T-helper 17 cell (primary cell): ENCODE data around the gene HPS3. TPM values are rescaled to one million over a fixed set of nuclear protein-coding genes. Genes with fewer than 3 reads are reported as not detected.

Source experiments
- ATAC-seq: fragments of 150-1000 bp; cut with Tn5 transposase; 2 replicates; pipeline ENCODE4 v1.10.0; 2021; ENCODE audit warnings: mild to moderate bottlenecking, moderate library complexity
- DNase-seq, 3 donors: peaks; one replicate each; pipeline versions ENCODE4 v3.0.0 to v3.0.0-alpha.2; 2020 to 2021
- H3K9me3 ChIP-seq: one replicate; pipeline ENCODE4 v1.7.0; 2013; ENCODE audit warnings: low read length, mild to moderate bottlenecking; ENCODE audit not compliant: control insufficient read depth, poor library complexity, severe bottlenecking
- H3K27ac Mint-ChIP-seq: one replicate; pipeline ENCODE4 v1.8.0; 2022; ENCODE audit warnings: mild to moderate bottlenecking, moderate library complexity, mixed read lengths
- H3K27me3 Mint-ChIP-seq: one replicate; pipeline ENCODE4 v1.8.0; 2022; ENCODE audit warnings: mixed read lengths
- H3K36me3 Mint-ChIP-seq: one replicate; pipeline ENCODE4 v1.8.0; 2022; ENCODE audit warnings: low read depth, mixed read lengths
- H3K4me1 Mint-ChIP-seq: one replicate; pipeline ENCODE4 v1.8.0; 2022; ENCODE audit warnings: mild to moderate bottlenecking, mixed read lengths
- H3K4me3 Mint-ChIP-seq: one replicate; pipeline ENCODE4 v1.8.0; 2022; ENCODE audit warnings: mild to moderate bottlenecking, moderate library complexity, mixed read lengths
- total RNA-seq, 4 donors: library from RNA in 2 of 4; stranded (reverse) in 2 of 4; gene quantifications; one replicate each; pipeline ENCODE4 v1.2.3 and lab custom pipeline; 2022 to 2026

Gene HPS3, protein sequence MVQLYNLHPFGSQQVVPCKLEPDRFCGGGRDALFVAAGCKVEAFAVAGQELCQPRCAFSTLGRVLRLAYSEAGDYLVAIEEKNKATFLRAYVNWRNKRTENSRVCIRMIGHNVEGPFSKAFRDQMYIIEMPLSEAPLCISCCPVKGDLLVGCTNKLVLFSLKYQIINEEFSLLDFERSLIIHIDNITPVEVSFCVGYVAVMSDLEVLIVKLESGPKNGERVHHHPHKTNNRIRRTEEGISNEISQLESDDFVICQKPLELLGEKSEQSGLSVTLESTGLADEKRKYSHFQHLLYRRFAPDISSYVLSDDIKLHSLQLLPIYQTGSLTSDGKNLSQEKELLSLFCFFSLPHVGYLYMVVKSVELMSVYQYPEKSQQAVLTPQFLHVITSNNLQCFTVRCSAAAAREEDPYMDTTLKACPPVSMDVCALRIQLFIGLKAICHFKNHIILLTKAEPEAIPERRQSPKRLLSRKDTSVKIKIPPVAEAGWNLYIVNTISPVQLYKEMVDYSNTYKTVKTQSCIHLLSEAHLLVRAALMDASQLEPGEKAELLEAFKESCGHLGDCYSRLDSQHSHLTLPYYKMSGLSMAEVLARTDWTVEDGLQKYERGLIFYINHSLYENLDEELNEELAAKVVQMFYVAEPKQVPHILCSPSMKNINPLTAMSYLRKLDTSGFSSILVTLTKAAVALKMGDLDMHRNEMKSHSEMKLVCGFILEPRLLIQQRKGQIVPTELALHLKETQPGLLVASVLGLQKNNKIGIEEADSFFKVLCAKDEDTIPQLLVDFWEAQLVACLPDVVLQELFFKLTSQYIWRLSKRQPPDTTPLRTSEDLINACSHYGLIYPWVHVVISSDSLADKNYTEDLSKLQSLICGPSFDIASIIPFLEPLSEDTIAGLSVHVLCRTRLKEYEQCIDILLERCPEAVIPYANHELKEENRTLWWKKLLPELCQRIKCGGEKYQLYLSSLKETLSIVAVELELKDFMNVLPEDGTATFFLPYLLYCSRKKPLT
- total RNA-seq, result 10 to 100 TPM; 12.7 to 12.9 TPM
- total RNA-seq (lab: John Stamatoyannopoulos, UW), result 39.0 to 51.9 reads per million in 2 donors

DNA sequence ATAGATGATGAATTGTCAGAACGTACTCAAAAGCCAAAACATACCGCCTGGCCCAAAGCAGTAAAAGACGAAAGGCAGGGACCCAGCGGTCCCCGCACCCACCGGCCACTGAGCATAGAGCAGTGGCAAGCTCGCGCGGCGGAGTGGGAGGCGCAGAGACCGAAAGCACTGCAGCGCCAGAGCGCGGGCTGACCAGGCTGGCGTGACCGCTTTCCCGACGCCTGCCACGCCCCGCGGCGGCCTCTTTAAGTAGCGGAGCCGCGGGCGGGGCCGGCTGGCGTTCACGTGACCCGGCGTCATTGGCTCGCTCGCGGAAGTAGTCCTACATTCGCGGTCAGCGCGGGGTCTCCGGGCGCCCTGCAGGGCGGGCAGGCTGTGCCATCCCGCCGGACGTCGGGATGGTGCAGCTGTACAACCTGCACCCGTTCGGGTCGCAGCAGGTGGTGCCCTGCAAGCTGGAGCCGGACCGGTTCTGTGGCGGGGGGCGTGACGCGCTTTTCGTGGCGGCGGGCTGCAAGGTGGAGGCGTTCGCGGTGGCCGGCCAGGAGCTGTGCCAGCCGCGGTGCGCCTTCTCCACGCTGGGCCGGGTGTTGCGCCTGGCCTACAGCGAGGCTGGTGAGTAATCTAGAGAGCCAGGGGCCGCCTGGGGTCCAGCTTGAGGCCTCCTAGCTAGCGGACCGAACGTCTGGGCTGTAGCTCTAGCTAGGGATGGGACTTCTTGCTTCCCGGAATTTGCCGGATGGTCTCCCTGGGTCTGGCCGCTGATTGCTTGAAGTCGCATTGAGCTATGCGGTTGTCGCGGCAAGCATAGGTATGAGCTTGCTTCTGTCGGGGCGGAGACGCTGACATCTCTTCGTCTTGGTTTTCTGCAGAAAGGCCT lies at the start of gene HPS3:
HPS3 (plus strand) TSS at position 313 of the 880 bp plus-strand sequence; CDS start at position 399, 86 bp downstream.
- peak within 1 kb of the TSS; percentile 91 for H3K27ac Mint-ChIP-seq
- peaks cover 11% of the 10 kb centered on the region for H3K36me3 Mint-ChIP-seq
- no peaks in the 10 kb centered on the region for H3K9me3 ChIP-seq
- peak within 1 kb of the TSS; percentile 98 for H3K4me3 Mint-ChIP-seq
- peak; percentile 94 for ATAC-seq
- peaks cover 22% of the 10 kb centered on the region for H3K27me3 Mint-ChIP-seq
- peak; percentile 55 to 81 (median 75) for DNase-seq
- peaks cover 39% of the 10 kb centered on the region for H3K4me1 Mint-ChIP-seq

DNA sequence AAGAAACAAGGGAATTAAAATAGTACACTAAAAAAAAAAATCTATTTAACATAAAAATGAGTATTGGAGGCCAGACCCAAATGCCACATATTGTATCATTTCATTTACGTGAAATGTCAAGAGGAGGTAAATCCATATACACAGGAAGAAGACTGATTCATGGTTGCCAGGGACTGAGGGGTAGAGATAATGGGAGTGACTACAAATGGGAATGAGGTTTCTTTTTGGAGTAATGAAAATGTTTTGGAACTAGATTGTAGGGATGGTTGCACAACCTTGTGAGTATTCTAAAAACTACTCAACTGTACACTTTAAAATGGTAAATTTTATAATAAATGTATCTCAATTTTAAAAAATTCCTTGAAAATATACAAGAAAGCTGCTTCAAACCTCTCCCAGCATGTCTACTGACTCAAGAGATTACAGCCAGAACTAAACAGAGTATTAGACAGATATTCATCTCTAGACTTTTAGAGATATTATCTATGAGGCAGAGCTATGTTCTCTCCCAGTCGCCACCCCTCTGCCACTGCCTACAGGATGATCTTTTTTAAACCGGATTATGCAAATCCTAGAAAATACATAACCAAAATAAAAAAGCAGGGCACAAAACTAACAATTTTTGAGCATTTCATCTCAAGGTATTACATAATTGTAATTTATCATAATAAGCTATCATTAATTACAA lies 49.3 kb upstream of the HPS3 start:
- H3K4me3 Mint-ChIP-seq, result no peak overlapping the region
- no peaks in the 10 kb centered on the region for H3K9me3 ChIP-seq
- DNase-seq, result no peak
- no peak overlapping the region for H3K27ac Mint-ChIP-seq
- H3K4me1 Mint-ChIP-seq, result peaks cover 8% of the 10 kb centered on the region
- no peaks in the 10 kb centered on the region for H3K36me3 Mint-ChIP-seq
- no peaks in the 10 kb centered on the region for H3K27me3 Mint-ChIP-seq
- ATAC-seq, result no peak

DNA sequence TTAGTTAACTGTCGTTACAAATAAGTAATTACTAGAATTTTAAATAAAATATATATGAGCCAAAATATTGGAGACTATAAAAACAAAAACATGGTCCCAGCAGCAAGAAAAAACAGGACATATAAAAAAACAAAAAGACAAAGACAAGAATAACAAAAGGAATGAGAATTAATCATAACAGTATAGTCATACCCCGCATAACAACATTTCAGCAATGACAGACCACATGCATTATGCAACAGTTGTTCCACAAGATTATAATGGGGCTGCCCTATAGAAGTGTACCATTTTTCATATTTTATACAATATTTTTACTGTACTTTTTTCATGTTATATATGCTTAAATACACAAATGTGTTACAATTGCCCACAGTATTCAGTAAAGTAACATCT lies 48.7 kb upstream of the HPS3 start:
- DNase-seq, result no peak
- no peak for ATAC-seq
- Mint-ChIP-seq H3K27me3 (no peaks in the 10 kb centered on the region), H3K4me1 (peaks cover 11% of the 10 kb centered on the region), H3K27ac (no peak overlapping the region), H3K36me3 (no peaks in the 10 kb centered on the region), H3K4me3 (no peak overlapping the region)
- H3K9me3 ChIP-seq, result no peaks in the 10 kb centered on the region

DNA sequence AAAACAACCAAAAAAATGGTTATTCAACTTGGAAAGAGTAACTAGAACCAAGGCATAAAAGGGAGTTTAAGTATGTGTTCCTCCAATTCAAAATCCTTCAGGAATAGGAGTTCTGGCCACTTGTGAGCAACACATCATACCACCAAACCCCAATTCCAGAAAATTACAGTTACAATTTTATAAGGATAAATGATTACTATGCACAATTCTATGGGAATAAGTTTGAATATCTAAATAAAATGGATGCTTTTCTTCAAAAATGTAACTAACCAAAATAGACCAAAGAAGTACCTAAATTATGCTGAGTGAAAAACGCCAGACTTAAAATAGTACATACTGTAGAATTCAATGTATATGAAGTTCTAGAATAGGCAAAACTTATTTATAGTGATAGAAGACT lies 47.7 kb upstream of the HPS3 start:
- DNase-seq (no peak), ATAC-seq (no peak)
- no peaks in the 10 kb centered on the region for H3K36me3 Mint-ChIP-seq
- H3K4me3 Mint-ChIP-seq, result no peak overlapping the region
- no peaks in the 10 kb centered on the region for H3K9me3 ChIP-seq
- H3K27me3 Mint-ChIP-seq, result no peaks in the 10 kb centered on the region
- no peak overlapping the region for H3K27ac Mint-ChIP-seq
- H3K4me1 Mint-ChIP-seq, result peaks cover 13% of the 10 kb centered on the region

DNA sequence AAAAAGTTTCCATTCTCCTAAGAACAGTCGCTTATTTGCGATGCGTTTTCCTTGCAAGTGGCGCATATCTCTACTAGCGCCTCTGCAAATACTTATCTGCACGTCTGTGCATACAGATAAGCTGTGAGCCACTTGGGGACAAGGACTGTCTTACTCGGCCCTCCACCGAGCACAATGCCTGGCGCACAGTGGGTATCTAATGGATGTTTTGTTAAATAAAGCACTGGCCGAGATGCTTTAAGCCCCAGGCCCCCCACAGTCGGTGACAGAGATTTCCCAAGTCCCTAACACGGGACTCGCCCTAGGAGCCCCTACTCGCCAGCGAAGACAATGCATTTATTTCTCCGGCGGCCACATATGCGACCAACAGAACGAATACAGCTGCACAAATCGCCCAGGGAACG lies 43.6 kb upstream of the HPS3 start:
- H3K9me3 ChIP-seq, result no peaks in the 10 kb centered on the region
- DNase-seq, result peak in 1 of 3 donors; percentile 15
- no peaks in the 10 kb centered on the region for H3K36me3 Mint-ChIP-seq
- H3K4me3 Mint-ChIP-seq, result peak overlapping the region; percentile 96
- no peaks in the 10 kb centered on the region for H3K27me3 Mint-ChIP-seq
- ATAC-seq, result peak; percentile 57
- peak overlapping the region; percentile 24 for H3K27ac Mint-ChIP-seq
- peaks cover 11% of the 10 kb centered on the region for H3K4me1 Mint-ChIP-seq

DNA sequence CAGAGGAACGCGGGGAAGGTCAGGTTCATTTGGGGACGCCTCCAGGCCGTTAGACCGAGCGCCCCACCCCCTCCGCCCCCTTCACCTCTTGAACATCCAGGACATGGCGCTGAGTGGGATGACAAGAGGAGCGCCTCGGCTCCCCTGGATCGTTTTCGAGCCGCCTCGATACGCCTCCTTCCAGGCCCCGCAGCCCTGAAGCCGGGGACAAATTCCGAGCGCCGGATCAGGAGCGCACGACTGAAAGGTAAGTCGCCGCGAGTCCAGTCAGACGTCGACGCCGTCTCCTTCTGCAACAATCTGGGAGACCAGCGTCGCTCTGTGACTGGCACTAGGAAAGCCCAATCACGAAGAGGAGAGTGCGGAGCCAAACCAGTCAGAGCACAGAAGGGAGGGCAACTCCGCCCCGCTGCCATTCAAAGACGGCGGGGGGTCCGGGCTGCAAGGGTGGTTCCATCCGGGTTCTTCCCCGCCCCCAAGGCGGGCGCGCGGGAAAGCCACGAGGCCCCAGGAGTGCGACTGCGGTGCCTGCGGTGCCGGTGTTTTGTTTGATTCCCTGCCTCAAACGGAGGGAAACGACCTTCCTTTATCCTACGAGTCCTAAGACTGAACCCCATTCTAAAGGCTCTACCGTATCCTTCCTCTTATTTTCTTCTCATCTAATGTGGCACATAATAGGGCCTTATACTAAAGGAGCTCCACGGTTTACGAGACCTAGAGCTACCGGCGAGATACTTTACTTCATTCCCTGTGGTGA lies 43.0 kb upstream of the HPS3 start, which contains the start of gene HLTF:
HLTF (minus strand) TSS at position 302 of the 757 bp plus-strand sequence; CDS start at position 105, 197 bp downstream.
- Mint-ChIP-seq H3K27ac (peak within 1 kb of the TSS; percentile 24), H3K27me3 (no peaks in the 10 kb centered on the region), H3K4me1 (peaks cover 11% of the 10 kb centered on the region), H3K4me3 (peak within 1 kb of the TSS; percentile 96), H3K36me3 (no peaks in the 10 kb centered on the region)
- no peaks in the 10 kb centered on the region for H3K9me3 ChIP-seq
- DNase-seq (peak; percentile 76 to 84 (median 82)), ATAC-seq (peak; percentile 98)

DNA sequence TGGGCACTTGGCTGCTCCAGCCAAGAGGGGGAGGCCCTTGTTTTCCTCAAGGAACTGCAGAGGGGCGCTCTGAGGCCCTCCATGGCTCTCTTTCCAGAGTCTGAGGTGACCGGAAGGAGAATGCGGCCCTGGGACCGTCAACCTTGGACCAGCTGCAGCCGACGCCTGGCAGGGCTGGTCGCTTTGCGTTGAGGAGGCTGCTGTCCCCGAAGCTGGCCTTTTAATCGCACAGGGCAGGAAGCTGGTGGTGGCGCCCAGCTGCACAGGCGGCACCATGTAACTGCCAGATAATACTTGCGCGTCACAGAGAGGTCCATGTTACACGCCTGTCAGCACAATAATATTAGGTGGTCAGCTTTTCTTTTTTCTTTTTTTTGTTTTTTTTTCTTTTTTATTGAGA lies 42.2 kb upstream of the HPS3 start:
- no peaks in the 10 kb centered on the region for H3K9me3 ChIP-seq
- H3K27ac Mint-ChIP-seq, result peak overlapping the region; percentile 24
- H3K4me3 Mint-ChIP-seq, result peak overlapping the region; percentile 96

DNA sequence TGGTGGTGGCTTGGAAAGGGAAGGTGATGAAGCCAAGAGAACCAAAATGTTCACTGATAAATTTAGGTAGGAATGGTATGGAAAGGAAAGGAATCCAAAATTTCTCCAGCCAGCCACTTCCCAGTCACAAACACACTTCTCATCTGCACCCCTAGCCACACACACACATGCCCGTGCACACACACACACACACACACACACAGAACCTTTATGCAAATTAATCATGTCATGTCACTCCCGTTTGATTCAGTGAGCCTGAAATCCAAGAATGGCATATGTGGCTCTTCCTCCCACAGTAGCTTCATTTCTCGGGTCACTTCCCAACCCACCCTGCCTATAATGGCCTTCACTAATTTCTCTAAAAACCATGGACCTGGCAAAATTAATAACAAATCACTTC lies 40.0 kb upstream of the HPS3 start:
- DNase-seq (no peak), ATAC-seq (no peak)
- H3K9me3 ChIP-seq, result no peaks in the 10 kb centered on the region
- peaks cover 11% of the 10 kb centered on the region for H3K4me1 Mint-ChIP-seq
- peak overlapping the region; percentile 49 for H3K4me3 Mint-ChIP-seq
- H3K27ac Mint-ChIP-seq, result peak overlapping the region; percentile 84
- no peaks in the 10 kb centered on the region for H3K36me3 Mint-ChIP-seq
- no peaks in the 10 kb centered on the region for H3K27me3 Mint-ChIP-seq

More for the DNA sequence above, 42.2 kb upstream of the HPS3 start:
- H3K4me1 Mint-ChIP-seq, result peaks cover 11% of the 10 kb centered on the region
- no peaks in the 10 kb centered on the region for H3K27me3 Mint-ChIP-seq
- no peaks in the 10 kb centered on the region for H3K36me3 Mint-ChIP-seq
- DNase-seq (no peak), ATAC-seq (no peak)

DNA sequence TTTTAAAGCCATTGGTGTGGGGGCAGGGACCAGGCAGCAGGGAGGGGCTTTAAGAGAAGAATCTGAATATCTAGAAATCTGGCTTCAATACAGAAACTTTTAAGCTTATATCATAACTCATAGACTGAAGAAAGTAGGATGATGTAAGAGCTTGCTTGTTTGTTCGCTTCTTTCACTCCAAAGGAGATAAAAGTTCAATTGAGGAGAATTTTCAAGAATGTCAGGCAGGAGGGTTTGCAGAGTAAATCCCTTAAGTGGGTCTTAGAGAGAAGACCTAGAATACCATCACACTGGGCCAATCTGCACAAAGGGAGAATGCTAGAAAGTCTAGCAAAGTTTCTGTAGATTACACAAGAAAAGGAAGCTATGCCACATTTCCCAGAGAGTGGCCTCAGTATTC lies 39.0 kb upstream of the HPS3 start:
- Mint-ChIP-seq H3K4me1 (peaks cover 5% of the 10 kb centered on the region), H3K4me3 (no peak overlapping the region), H3K27me3 (no peaks in the 10 kb centered on the region), H3K27ac (no peak overlapping the region), H3K36me3 (no peaks in the 10 kb centered on the region)
- H3K9me3 ChIP-seq, result no peaks in the 10 kb centered on the region
- DNase-seq (no peak), ATAC-seq (no peak)

DNA sequence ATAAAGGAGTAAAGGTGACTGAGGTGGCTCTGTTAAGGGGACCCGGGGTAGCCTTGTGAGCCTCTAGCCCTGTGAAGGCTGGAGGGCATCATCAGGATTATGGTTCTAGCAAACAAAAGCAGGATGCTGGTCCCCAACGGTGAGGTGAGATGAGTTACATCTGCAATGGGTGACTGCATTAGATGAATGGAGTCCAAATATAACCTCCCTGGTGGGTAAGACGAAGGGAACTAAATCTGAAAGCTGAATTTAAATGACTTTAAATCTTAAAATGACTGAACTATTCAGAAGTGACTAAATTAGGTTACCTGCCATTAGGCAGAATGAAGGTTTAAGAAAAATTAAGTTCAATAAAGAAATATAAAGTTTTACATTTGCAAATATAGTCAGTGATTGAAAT lies 38.5 kb upstream of the HPS3 start:
- Mint-ChIP-seq H3K27me3 (no peaks in the 10 kb centered on the region), H3K4me3 (no peak overlapping the region), H3K4me1 (peaks cover 3% of the 10 kb centered on the region)

DNA sequence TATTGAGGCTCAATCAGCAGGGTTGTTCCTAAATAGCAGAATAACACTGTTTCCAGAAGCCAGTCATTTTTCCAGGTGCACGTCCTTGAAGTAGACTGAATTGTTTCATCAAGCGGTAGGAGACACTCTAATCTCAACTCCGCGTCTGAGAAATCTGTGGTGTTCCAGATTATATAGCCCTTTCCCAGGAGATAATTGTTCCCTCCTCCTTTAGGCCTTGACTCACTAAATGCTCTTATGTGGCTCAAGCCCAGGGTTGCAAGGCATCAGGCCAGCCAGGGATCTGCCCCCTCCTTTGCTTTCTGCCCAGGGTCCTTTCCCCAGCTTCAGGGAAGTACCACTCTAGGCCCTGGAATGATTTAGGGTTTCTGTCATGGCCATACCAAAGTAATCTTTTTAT lies 37.5 kb upstream of the HPS3 start:
- H3K27ac Mint-ChIP-seq, result no peak overlapping the region
- ATAC-seq, result no peak

More for the DNA sequence above, 38.5 kb upstream of the HPS3 start:
- ATAC-seq (no peak), DNase-seq (no peak)
- Mint-ChIP-seq H3K27ac (no peak overlapping the region), H3K36me3 (no peaks in the 10 kb centered on the region)
- H3K9me3 ChIP-seq, result no peaks in the 10 kb centered on the region

More for the DNA sequence above, 37.5 kb upstream of the HPS3 start:
- Mint-ChIP-seq H3K36me3 (no peaks in the 10 kb centered on the region), H3K4me1 (no peaks in the 10 kb centered on the region), H3K4me3 (no peak overlapping the region), H3K27me3 (no peaks in the 10 kb centered on the region)
- DNase-seq, result no peak
- no peaks in the 10 kb centered on the region for H3K9me3 ChIP-seq
